GM23248 (cell line): ENCODE results near the gene NUP210.

Experiments used
- EZH2 ChIP-seq: fragments of 200-600 bp; sonication (generic); IDR thresholded peaks from 2 replicates; pipeline ENCODE4 v1.6.1; 2018; ENCODE audit warnings: antibody characterized with exemption, mild to moderate bottlenecking; ENCODE audit not compliant: insufficient read depth, poor library complexity, severe bottlenecking
- EZH2phosphoT487 ChIP-seq: fragments of 200-600 bp; sonication (generic); IDR thresholded peaks from 2 replicates; pipeline ENCODE4 v1.6.1; 2018; ENCODE audit warnings: antibody characterized with exemption, moderate library complexity, mild to moderate bottlenecking, low read depth; ENCODE audit not compliant: insufficient read depth

- TF ChIP-seq EZH2 (no peak), EZH2phosphoT487 (no peak)
Observed at GRCh38 chr3:13299531-13300155, 120.5 kb downstream of the NUP210 start.
